Loucy (cell line): ENCODE data around the gene SORCS1.

Experiments
- CTCF ChIP-seq: fragments of 200-600 bp; sonication (generic); conservative IDR thresholded peaks from 2 replicates; pipeline ENCODE4 v1.5.1; 2014; ENCODE audit warnings: mild to moderate bottlenecking, antibody characterized with exemption, low read length
- EZH2phosphoT487 ChIP-seq: fragments of 200-600 bp; IDR thresholded peaks from 2 replicates; pipeline ENCODE4 v1.6.1; 2018; ENCODE audit warnings: antibody characterized with exemption, mild to moderate bottlenecking, moderate library complexity, borderline replicate concordance

GRCh38 chr10:106973716-106974115, 190.8 kb downstream of the SORCS1 start:
- TF ChIP-seq CTCF, result no peak
- no peak for TF ChIP-seq EZH2phosphoT487
